Tibial nerve (tissue), 4 donors: ENCODE results near the gene PHLDB3.

Experiments
- CTCF ChIP-seq, 5 experiments: fragments of 200-600 bp in 3 of 5; fragments of 450-650 bp in 2 of 5; sonication (generic) in 3 of 5; IDR thresholded peaks; one replicate each; pipeline ENCODE4 v1.5.1; 2016 to 2019; ENCODE audit warnings: antibody characterized with exemption in 5 of 5, mild to moderate bottlenecking in 3 of 5, moderate library complexity in 2 of 5
- EP300 ChIP-seq, 2 donors: sonication (generic); formaldehyde crosslinking; IDR thresholded peaks; one replicate each; pipeline ENCODE4 v1.6.1; 2017; ENCODE audit warnings: antibody characterized with exemption in 2 of 2, mild to moderate bottlenecking in 1 of 2
- POLR2A ChIP-seq, 2 donors: fragments of 450-650 bp; IDR thresholded peaks; one replicate each; pipeline ENCODE4 v1.6.1; 2017; ENCODE audit warnings: antibody characterized with exemption in 2 of 2, mild to moderate bottlenecking in 2 of 2, moderate library complexity in 2 of 2

DNA sequence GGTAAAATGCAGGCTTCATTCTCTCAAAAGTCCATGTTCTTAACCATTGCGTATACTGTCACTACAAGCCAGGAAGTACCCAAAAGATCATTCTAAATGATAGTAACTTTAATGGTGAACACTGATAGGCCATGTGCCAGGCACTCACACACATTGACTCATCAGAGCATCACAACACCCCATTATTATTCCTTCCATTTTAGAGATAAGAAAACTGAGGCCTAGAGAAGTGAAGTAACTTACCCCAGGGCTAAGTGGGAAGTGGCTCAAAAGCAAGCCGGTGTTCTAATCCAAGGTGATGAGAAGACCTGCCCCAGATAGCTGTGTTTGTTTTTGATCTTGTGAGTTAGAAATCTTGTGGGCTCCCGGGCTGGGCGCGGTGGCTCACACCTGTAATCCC, 1.4 kb upstream of the PHLDB3 start:
- TF ChIP-seq POLR2A (IDR thresholded peaks at IDR 0.05) (no peak), CTCF (IDR thresholded peaks at IDR 0.05) (no peak), EP300 (IDR thresholded peaks at IDR 0.05) (no peak)
